T-cell (primary cell): ENCODE measurements around the gene CCDC148. TPM values are rescaled to one million over a fixed set of nuclear protein-coding genes. Genes with fewer than 3 reads are reported as not detected.

Experiments
- ATAC-seq, 4 experiments: fragments of 200-7000 bp in 3 of 4; fragments of 150-1000 bp in 1 of 4; cut with Tn5 transposase; replicated peaks in 1 of 4; 1 replicate in 3 of 4; 2 replicates in 1 of 4; pipeline ENCODE4 v1.10.0; 2021; ENCODE audit warnings: moderate library complexity in 3 of 4, mild to moderate bottlenecking in 2 of 4, moderate number of reproducible peaks in 1 of 4
- CTCF ChIA-PET, 2 donors: fragments of 300-600 bp; sonication (Branson Sonifier 250); formaldehyde crosslinking; loops; one replicate each; lab custom pipeline; 2022; ENCODE audit warnings: antibody characterized with exemption in 2 of 2; lab: Charles Lee
- POLR2A ChIA-PET, 2 donors: fragments of 300-600 bp; sonication (Branson Sonifier 250); formaldehyde crosslinking; loops; one replicate each; lab custom pipeline; 2022; ENCODE audit warnings: antibody characterized with exemption in 2 of 2; lab: Charles Lee
- DNase-seq, 35 experiments: peaks; one replicate each; pipeline versions ENCODE4 v3.0.0 to v3.0.0-alpha.2; 2013 to 2023
- H3K27ac ChIP-seq: one replicate; pipeline ENCODE4 v1.5.1; 2013; ENCODE audit warnings: low read length
- H3K27me3 ChIP-seq, 2 experiments: replicated peaks in 1 of 2; 1 replicate in 1 of 2; 2 replicates in 1 of 2; pipeline versions ENCODE4 v1.6.1 to v1.7.0; 2013; ENCODE audit warnings: low read length in 1 of 2, mixed read lengths in 1 of 2; ENCODE audit not compliant: control insufficient read depth in 2 of 2, insufficient read depth in 2 of 2; ENCODE audit errors: extremely low read depth in 1 of 2
- H3K36me3 ChIP-seq, 2 donors: 1 replicate in 1 of 2; 2 replicates in 1 of 2; pipeline versions ENCODE4 v1.6.1 to v1.7.0; 2013; ENCODE audit warnings: low read length in 1 of 2; ENCODE audit not compliant: control insufficient read depth in 2 of 2, insufficient read depth in 1 of 2; ENCODE audit errors: extremely low read depth in 1 of 2
- H3K4me1 ChIP-seq, 2 experiments: 1 replicate in 1 of 2; 2 replicates in 1 of 2; pipeline versions ENCODE4 v1.6.1 to v1.7.0; 2013; ENCODE audit warnings: low read length in 2 of 2, mixed read lengths in 1 of 2; ENCODE audit not compliant: insufficient read depth in 2 of 2, control insufficient read depth in 1 of 2; ENCODE audit errors: extremely low read depth in 1 of 2
- H3K4me3 ChIP-seq, 2 donors: 1 replicate in 1 of 2; 2 replicates in 1 of 2; pipeline versions ENCODE4 v1.5.1 to v1.7.0; 2013; ENCODE audit warnings: mild to moderate bottlenecking in 2 of 2, low read length in 1 of 2, moderate library complexity in 1 of 2; ENCODE audit not compliant: control insufficient read depth in 1 of 2; ENCODE audit errors: extremely low read depth in 1 of 2
- H3K9me3 ChIP-seq: 2 replicates; pipeline ENCODE4 v1.7.0; 2013
- H3K27ac Mint-ChIP-seq, 2 donors: one replicate each; pipeline ENCODE4 v1.8.0; 2020 to 2021; ENCODE audit warnings: mild to moderate bottlenecking in 2 of 2, mixed read lengths in 2 of 2
- H3K27me3 Mint-ChIP-seq, 2 donors: one replicate each; pipeline ENCODE4 v1.8.0; 2021 to 2022; ENCODE audit warnings: mixed read lengths in 2 of 2
- H3K36me3 Mint-ChIP-seq: one replicate; pipeline ENCODE4 v1.8.0; 2021; ENCODE audit warnings: mixed read lengths
- H3K4me1 Mint-ChIP-seq, 3 donors: one replicate each; pipeline ENCODE4 v1.8.0; 2020 to 2022; ENCODE audit warnings: mixed read lengths in 3 of 3, mild to moderate bottlenecking in 1 of 3
- H3K4me3 Mint-ChIP-seq, 3 donors: one replicate each; pipeline ENCODE4 v1.8.0; 2020 to 2022; ENCODE audit warnings: mild to moderate bottlenecking in 3 of 3, mixed read lengths in 3 of 3, moderate library complexity in 3 of 3
- H3K9me3 Mint-ChIP-seq, 3 donors: one replicate each; pipeline ENCODE4 v1.8.0; 2020 to 2022; ENCODE audit warnings: mixed read lengths in 3 of 3
- WGBS: methylation state at CpG from one replicate; pipeline ENCODE4 v1.1.5; 2013; ENCODE audit warnings: missing lambda C conversion rate; ENCODE audit not compliant: insufficient coverage; 5-methylcytosine and 5-hydroxymethylcytosine counted together
- total RNA-seq, 35 experiments: library from RNA in 6 of 35; stranded (reverse) in 6 of 35; fragments of 120-200 nt in 1 of 35; gene quantifications; one replicate each; pipeline versions ENCODE4 v1.2.1 to v1.2.4 and lab custom pipeline; 2013 to 2026

The CCDC148 gene
- total RNA-seq, 5 donors from 2014 or later (not counting 1 experiment from before 2014, with no cell fraction given): not detected

DNA sequence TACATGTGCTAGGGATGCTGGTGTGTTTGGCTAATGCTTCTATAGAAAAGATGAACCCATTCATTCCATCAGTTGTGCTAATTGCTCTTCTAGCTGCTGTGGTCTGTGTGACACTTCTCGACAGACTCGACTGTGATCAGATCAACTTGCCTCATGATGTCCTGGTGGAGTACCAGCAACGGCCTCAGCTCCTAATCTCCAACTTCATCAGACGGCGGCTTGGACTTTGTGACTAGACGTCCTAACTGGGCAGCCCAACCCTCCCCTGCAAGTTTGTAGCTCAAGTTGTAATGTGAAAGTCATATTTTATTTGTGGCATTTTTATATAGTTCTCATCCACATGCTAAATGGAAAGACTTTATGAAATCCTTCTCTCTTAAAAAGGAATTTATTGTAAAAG lies 321.9 kb downstream of the CCDC148 start:
- Mint-ChIP-seq H3K27ac (no peak overlapping the region), H3K27me3 (peaks cover 5 to 7% of the 10 kb centered on the region in 2 donors), H3K4me3 (no peak overlapping the region), H3K9me3 (no peaks in the 10 kb centered on the region), H3K36me3 (no peaks in the 10 kb centered on the region), H3K4me1 (peaks cover 0 to 2% (median 0%) of the 10 kb centered on the region in 3 donors)
- Histone ChIP-seq H3K27ac (no peak overlapping the region), H3K4me1 (no peaks in the 10 kb centered on the region), H3K9me3 (no peaks in the 10 kb centered on the region), H3K27me3 (no peaks in the 10 kb centered on the region), H3K4me3 (no peak overlapping the region), H3K36me3 (no peaks in the 10 kb centered on the region)
- WGBS: 94% methylated on average over 2 of the region's 6 CpGs
- DNase-seq: no peak
- ChIA-PET CTCF (no interaction called here), POLR2A (no interaction called here)
- ATAC-seq: no peak

DNA sequence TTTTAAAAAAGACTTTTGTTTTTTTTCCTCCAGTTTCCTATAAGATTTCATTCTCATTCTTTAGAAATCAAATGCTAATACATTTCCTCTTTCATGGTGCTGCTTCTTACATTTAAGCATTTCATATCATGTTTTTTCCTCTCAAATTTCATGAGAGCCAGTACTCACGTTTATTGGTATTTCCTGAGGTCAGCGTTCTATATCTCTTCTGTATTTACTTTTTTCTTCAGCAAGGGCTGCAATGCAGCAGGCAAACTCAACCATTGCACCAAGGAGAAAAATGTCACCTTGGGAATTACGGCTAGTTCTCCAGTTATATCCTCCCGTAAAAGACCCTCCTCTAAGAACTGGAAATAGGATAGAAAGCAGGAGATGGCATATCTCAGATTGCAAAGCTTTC lies 322.5 kb downstream of the CCDC148 start:
- no CpG with 5 or more reads among the region's 4 CpGs for WGBS
- Histone ChIP-seq H3K27me3 (no peaks in the 10 kb centered on the region), H3K4me3 (no peak overlapping the region), H3K9me3 (no peaks in the 10 kb centered on the region), H3K36me3 (no peaks in the 10 kb centered on the region), H3K4me1 (no peaks in the 10 kb centered on the region), H3K27ac (no peak overlapping the region)
- CTCF ChIA-PET: no interaction called here
- peaks cover 5 to 7% of the 10 kb centered on the region in 2 donors for H3K27me3 Mint-ChIP-seq
- H3K4me1 Mint-ChIP-seq: peaks cover 0 to 2% (median 0%) of the 10 kb centered on the region in 3 donors
- H3K4me3 Mint-ChIP-seq: no peak overlapping the region
- DNase-seq (no peak), ATAC-seq (no peak)
- H3K36me3 Mint-ChIP-seq: no peaks in the 10 kb centered on the region
- no peaks in the 10 kb centered on the region for H3K9me3 Mint-ChIP-seq
- no peak overlapping the region for H3K27ac Mint-ChIP-seq
- POLR2A ChIA-PET: no interaction called here

DNA sequence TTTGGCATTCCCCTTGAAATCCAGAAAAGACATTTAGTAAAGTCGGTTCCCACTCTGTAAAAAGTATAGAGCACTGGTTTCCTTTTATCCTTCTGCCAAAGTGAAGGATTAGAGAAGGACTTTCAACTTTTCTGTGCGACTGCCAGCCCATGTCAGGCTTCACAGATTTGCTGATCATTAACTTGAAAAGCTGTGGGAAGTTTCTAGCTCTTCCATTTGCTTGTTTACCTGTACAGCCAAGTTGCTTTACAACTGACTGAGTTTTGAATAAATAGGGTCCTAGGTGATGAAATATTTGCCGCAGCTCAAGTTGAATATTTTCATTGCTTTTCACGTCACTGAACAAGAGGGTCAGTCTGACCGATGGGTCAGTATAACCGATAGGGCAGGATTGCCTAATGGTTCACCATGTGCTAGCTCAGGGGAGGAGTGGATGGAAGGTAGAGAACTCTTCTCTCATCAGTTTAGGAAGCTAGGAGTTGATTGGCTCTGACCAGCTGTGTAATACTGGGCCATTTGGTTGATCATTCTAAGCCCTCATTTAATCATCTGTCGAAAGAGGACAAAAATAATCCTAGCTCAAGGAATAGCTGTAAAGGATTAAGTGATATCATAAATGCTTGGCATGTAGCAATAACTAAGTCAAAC lies 324.5 kb downstream of the CCDC148 start:
- Histone ChIP-seq H3K4me1 (no peaks in the 10 kb centered on the region), H3K4me3 (no peak overlapping the region), H3K36me3 (no peaks in the 10 kb centered on the region), H3K9me3 (no peaks in the 10 kb centered on the region), H3K27ac (no peak overlapping the region), H3K27me3 (no peaks in the 10 kb centered on the region)
- DNase-seq (no peak), ATAC-seq (no peak)
- Mint-ChIP-seq H3K9me3 (no peaks in the 10 kb centered on the region), H3K4me1 (peaks cover 0 to 2% (median 0%) of the 10 kb centered on the region in 3 donors), H3K27me3 (peaks cover under 1 to 5% of the 10 kb centered on the region in 2 donors), H3K36me3 (no peaks in the 10 kb centered on the region), H3K4me3 (no peak overlapping the region), H3K27ac (no peak overlapping the region)
- POLR2A ChIA-PET: no interaction called here
- WGBS: 91% methylated on average over 5 of the region's 7 CpGs
- CTCF ChIA-PET: no interaction called here

DNA sequence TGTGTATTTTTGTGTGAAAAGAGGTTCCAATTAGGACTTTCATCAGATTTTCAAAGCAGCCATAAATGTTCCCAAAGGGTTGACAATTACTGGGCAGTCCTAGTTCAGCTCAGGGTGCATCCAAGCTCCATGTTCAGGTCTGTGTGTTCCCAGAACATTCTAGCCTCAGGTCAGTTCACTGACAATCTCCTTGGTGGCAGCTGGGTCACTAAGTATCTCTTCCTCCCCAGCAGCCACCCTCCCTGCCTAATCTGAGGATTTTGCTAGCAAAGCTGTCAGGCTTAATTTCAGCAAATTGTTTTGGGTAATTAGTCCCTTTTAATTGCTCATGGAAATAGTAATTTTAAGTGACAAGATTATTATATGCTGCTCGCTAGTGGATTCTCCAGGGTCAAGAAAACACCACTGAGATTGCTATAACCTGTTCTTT lies 325.1 kb downstream of the CCDC148 start:
- no CpG with 5 or more reads among the region's 1 CpG for WGBS
- H3K27me3 ChIP-seq: no peaks in the 10 kb centered on the region
- DNase-seq (no peak), ATAC-seq (no peak)
- H3K4me3 ChIP-seq: no peak overlapping the region
- H3K27ac ChIP-seq: no peak overlapping the region
- H3K36me3 ChIP-seq: no peaks in the 10 kb centered on the region
- ChIA-PET POLR2A (no interaction called here), CTCF (no interaction called here)
- H3K4me1 ChIP-seq: no peaks in the 10 kb centered on the region
- Mint-ChIP-seq H3K4me3 (no peak overlapping the region), H3K9me3 (no peaks in the 10 kb centered on the region), H3K4me1 (peaks cover 0 to 2% (median 0%) of the 10 kb centered on the region in 3 donors), H3K27me3 (peaks cover 0 to 5% of the 10 kb centered on the region in 2 donors), H3K27ac (no peak overlapping the region), H3K36me3 (no peaks in the 10 kb centered on the region)
- H3K9me3 ChIP-seq: no peaks in the 10 kb centered on the region

DNA sequence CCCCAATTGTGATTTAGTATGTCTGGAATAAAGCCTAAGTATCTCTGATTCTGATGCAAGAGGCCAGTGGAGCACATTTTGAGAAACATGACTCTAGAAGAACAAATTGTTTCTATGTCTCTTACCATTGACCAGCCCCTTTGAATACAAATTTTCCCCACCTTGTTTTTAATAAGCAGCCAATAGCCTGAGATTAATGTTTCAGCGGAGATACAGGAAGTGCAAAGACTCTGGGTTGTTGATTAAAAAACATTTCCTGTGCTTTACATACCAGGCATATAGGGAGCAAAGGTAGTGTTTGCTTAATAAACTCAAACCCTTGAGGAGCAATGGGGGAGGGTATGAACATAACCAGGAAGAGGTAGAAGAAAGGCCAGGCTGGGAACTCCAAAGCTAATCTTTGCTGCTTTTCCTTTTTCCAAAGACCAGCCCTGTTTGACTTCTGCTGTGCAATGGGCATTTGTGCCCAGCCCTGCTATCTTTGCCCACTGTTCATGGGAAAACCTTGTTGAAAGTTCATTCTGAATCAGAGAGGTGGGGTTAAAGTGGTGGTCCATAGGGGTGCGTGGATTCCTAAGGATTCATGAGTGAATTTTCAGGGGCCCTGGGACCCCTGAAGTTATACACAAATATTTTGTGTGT lies 325.6 kb downstream of the CCDC148 start:
- Histone ChIP-seq H3K9me3 (no peaks in the 10 kb centered on the region), H3K4me3 (no peak overlapping the region), H3K36me3 (no peaks in the 10 kb centered on the region), H3K27ac (no peak overlapping the region), H3K4me1 (no peaks in the 10 kb centered on the region), H3K27me3 (peaks cover 0 to 2% of the 10 kb centered on the region in 2 experiments)
- H3K4me1 Mint-ChIP-seq: peaks cover 0 to 2% (median 0%) of the 10 kb centered on the region in 3 donors
- no peak for ATAC-seq
- CTCF ChIA-PET: no interaction called here
- WGBS: 83% methylated on average over 1 of the region's 2 CpGs
- no peaks in the 10 kb centered on the region for H3K9me3 Mint-ChIP-seq
- H3K4me3 Mint-ChIP-seq: no peak overlapping the region
- no peaks in the 10 kb centered on the region for H3K36me3 Mint-ChIP-seq
- DNase-seq: no peak
- POLR2A ChIA-PET: no interaction called here
- peaks cover 0 to 5% of the 10 kb centered on the region in 2 donors for H3K27me3 Mint-ChIP-seq
- H3K27ac Mint-ChIP-seq: no peak overlapping the region

DNA sequence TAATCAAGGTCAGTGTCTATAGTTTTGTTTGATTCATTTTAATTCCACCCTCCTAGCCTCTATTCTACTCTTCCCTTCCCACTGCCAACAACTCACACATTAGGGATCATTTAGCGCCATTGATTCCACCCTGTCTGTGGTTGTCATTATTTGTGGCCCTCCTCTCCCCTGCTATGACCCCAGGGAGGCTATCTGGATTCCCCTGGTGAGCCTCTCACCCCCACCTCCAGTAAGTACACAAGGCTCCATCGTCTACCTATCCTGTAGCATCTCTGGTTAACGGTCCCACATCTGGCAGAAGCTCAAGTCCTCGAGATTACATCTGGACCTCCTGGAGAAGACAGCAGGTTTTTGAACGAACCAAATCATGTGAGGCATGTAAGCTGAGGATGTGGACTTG lies 327.5 kb downstream of the CCDC148 start:
- Mint-ChIP-seq H3K9me3 (no peaks in the 10 kb centered on the region), H3K36me3 (no peaks in the 10 kb centered on the region), H3K4me1 (peaks cover 0 to 2% (median 0%) of the 10 kb centered on the region in 3 donors), H3K27me3 (peaks cover 0 to 5% of the 10 kb centered on the region in 2 donors), H3K4me3 (no peak overlapping the region), H3K27ac (no peak overlapping the region)
- H3K4me1 ChIP-seq: no peaks in the 10 kb centered on the region
- ChIA-PET CTCF (no interaction called here), POLR2A (no interaction called here)
- H3K9me3 ChIP-seq: no peaks in the 10 kb centered on the region
- no peak overlapping the region for H3K4me3 ChIP-seq
- no peaks in the 10 kb centered on the region for H3K36me3 ChIP-seq
- peaks cover 0 to 2% of the 10 kb centered on the region in 2 experiments for H3K27me3 ChIP-seq
- no peak for DNase-seq
- 84% methylated on average over 4 of the region's 5 CpGs for WGBS
- no peak overlapping the region for H3K27ac ChIP-seq
- ATAC-seq: no peak
